Kidney (tissue), 22 donors: Measurements from ENCODE around the gene SEC23A. TPM values are rescaled to one million over a fixed set of nuclear protein-coding genes. Genes with fewer than 3 reads are reported as not detected.
"Not testable (repeated sequence)": the region's sequence is repeated elsewhere in the genome, so short reads cannot be mapped to it uniquely, and the experiment has no call there.

Experiments used
- DNase-seq, 5 donors: peaks; one replicate each; pipeline ENCODE4 v3.0.0-alpha.2; 2013 to 2020
- FAIRE-seq: peaks from 2 replicates; lab custom pipeline; 2012; peaks lifted over from hg19 to GRCh38; lab: Jason Lieb, UNC
- H3K27ac ChIP-seq, 2 donors: one replicate each; pipeline ENCODE4 v1.7.0; 2013; ENCODE audit warnings: low read depth in 2 of 2, low read length in 2 of 2, inconsistent platforms in 1 of 2
- H3K27me3 ChIP-seq: one replicate; pipeline ENCODE4 v1.7.1; 2013; ENCODE audit warnings: low read length, inconsistent platforms; ENCODE audit not compliant: control insufficient read depth, insufficient read depth
- H3K36me3 ChIP-seq, 3 donors: one replicate each; pipeline versions ENCODE4 v1.7.0 to v1.7.1; 2013; ENCODE audit warnings: low read length in 3 of 3, control low read depth in 1 of 3, inconsistent platforms in 1 of 3; ENCODE audit not compliant: insufficient read depth in 3 of 3, control insufficient read depth in 2 of 3
- H3K4me1 ChIP-seq, 3 donors: one replicate each; pipeline versions ENCODE4 v1.7.0 to v1.7.1; 2013; ENCODE audit warnings: low read length in 3 of 3, inconsistent platforms in 1 of 3, low read depth in 1 of 3; ENCODE audit not compliant: control insufficient read depth in 2 of 3, insufficient read depth in 2 of 3
- H3K4me3 ChIP-seq, 3 donors: one replicate each; pipeline versions ENCODE4 v1.7.0 to v1.8.1; 2013; ENCODE audit warnings: low read length in 3 of 3, control low read depth in 1 of 3, inconsistent platforms in 1 of 3
- H3K9ac ChIP-seq, 3 donors: one replicate each; pipeline versions ENCODE4 v1.7.0 to v1.7.1; 2013; ENCODE audit warnings: low read length in 3 of 3, control low read depth in 1 of 3, inconsistent platforms in 1 of 3
- H3K9me3 ChIP-seq, 3 donors: one replicate each; pipeline versions ENCODE4 v1.7.0 to v1.7.1; 2013; ENCODE audit warnings: low read length in 3 of 3, control low read depth in 1 of 3, inconsistent platforms in 1 of 3; ENCODE audit not compliant: control insufficient read depth in 2 of 3, insufficient read depth in 1 of 3
- intact Hi-C: fragments of 100-400 bp; cut with DNase I; formaldehyde crosslinking; loops from one replicate; pipeline ENCODE4 v1.11.1; 2022
- long read RNA-seq, 10 donors: library from polyadenylated mRNA in 1 of 10; unstranded in 1 of 10; transcript quantifications; one replicate each; pipeline ENCODE4 v2.0.0 and lab custom pipeline, GENCODE V29; 2021 to 2026
- polyA plus RNA-seq: library from polyadenylated mRNA; stranded (reverse); fragments of 350-450 nt; fragmentation: Illumina TruSeq; extraction: RNeasy Lipid Tissue Mini Kit (QIAGEN cat#74804); gene quantifications from one replicate; pipeline ENCODE4 v1.2.3, GENCODE V29; 2014; ENCODE audit warnings: low read depth, low replicate concordance; ENCODE audit not compliant: insufficient read depth
- total RNA-seq: library from RNA; stranded (reverse); fragmentation: NEBNext Ultra II Directional; extraction: Animal tissue kit (Norgen Biotek cat#: 25700); gene quantifications from one replicate; pipeline ENCODE4 v1.2.1, GENCODE V29; 2021
- TF ChIP-seq, protein P1 (sequence below): IDR thresholded peaks from 3 replicates; pipeline ENCODE4 v1.5.1; 2012; ENCODE audit warnings: mild to moderate bottlenecking, moderate library complexity, borderline replicate concordance; ENCODE audit not compliant: insufficient read depth; ENCODE audit errors: extremely low read depth
- donor health status: control.
- donor health status: control.
- donor health status: control.
- donor health status: control.
- donor health status: control.
- donor health status: DM: yes; HTN: yes; CAD: no.
- donor health status: Normal renal cell carcinoma (clear cell type).

The SEC23A gene
- total RNA-seq = 48.8 TPM
- 10.9 TPM for polyA plus RNA-seq
- long read RNA-seq, donor 1, full-length matches to known transcripts = 8 of 13 reads
- long read RNA-seq, donor 1, partial matches to known transcripts = 5 of 13 reads
- long read RNA-seq, donor 1, other reads (novel, unspliced or antisense) = 0 of 13 reads
- long read RNA-seq, donor 2, full-length matches to known transcripts = 11 of 11 reads
- long read RNA-seq, donor 2, partial matches to known transcripts = 0 of 11 reads
- long read RNA-seq, donor 2, other reads (novel, unspliced or antisense) = 0 of 11 reads
- long read RNA-seq, donor 3, full-length matches to known transcripts = 12 of 60 reads
- long read RNA-seq, donor 3, partial matches to known transcripts = 35 of 60 reads
- long read RNA-seq, donor 3, other reads (novel, unspliced or antisense) = 13 of 60 reads
- long read RNA-seq, donor 4, full-length matches to known transcripts = 11 of 25 reads
- long read RNA-seq, donor 4, partial matches to known transcripts = 14 of 25 reads
- long read RNA-seq, donor 4, other reads (novel, unspliced or antisense) = 0 of 25 reads
- long read RNA-seq, donor 5 = 0 reads
- long read RNA-seq, donor 6, full-length matches to known transcripts = 10 of 22 reads
- long read RNA-seq, donor 6, partial matches to known transcripts = 12 of 22 reads
- long read RNA-seq, donor 6, other reads (novel, unspliced or antisense) = 0 of 22 reads
- long read RNA-seq, donor 7, full-length matches to known transcripts = 31 of 42 reads
- long read RNA-seq, donor 7, partial matches to known transcripts = 4 of 42 reads
- long read RNA-seq, donor 7, other reads (novel, unspliced or antisense) = 7 of 42 reads
- long read RNA-seq, donor 8, full-length matches to known transcripts = 4 of 291 reads
- long read RNA-seq, donor 8, partial matches to known transcripts = 287 of 291 reads
- long read RNA-seq, donor 8, other reads (novel, unspliced or antisense) = 0 of 291 reads
- long read RNA-seq, donor 9, partial matches to known transcripts = 0 of 1 reads
- long read RNA-seq, donor 9, other reads (novel, unspliced or antisense) = 0 of 1 reads
- long read RNA-seq, donor 10, full-length matches to known transcripts = 5 of 5 reads
- long read RNA-seq, donor 10, partial matches to known transcripts = 0 of 5 reads
- long read RNA-seq, donor 10, other reads (novel, unspliced or antisense) = 0 of 5 reads

DNA sequence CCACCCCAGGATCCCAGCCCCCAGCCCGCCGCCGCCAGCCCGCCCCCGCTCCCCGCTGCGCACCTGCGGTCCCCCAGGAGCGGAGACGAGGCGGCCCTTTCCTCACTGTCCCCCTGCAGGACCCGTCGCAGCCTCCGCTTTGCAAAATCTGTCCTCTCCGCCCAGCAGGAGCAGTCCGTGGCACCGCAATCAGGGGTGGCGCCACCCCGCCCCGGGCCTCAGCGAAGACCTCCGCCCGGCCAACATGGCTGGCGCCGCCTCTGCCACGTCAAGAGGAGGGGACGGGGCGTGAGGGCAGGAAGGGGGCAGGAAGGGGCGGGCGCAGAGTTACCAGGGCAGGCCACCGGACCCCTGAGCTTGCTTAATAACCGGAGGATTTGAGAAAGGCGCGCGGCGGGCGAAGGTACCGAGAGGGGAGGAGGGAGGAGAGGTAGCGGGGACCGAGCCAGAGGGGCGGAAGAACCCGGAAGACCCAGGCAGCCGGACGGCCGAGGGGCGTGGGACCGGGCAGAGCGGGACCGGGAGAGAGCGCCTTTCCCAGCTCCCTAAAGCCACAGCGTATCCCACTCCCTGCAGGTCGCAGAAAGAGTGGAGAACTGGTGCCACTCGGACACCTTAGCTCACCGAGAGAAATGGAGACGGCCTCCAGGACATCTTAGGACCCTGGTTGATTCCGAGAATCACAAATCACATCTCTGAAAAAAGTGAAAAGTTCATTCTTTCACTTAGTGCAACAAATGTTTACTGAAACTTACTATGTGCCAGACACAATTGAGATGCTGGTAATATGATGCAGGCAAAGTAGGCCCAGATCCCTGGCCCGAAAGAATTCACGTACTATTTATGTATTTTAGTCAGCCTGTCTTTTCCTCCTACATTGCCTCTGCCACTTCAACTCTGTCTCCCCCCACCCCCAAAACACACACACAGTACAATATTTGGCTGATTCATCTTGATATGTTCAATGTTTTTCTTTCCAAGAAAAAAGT lies at the start of gene SEC23A:
SEC23A (minus strand) TSS at position 267 of the 989 bp plus-strand sequence. CDS start 7,117 bp downstream, outside the sequence.
- intact Hi-C loops = no loop called here
- peak within 1 kb of the TSS; percentile 97 to 98 for H3K27ac ChIP-seq
- peak within 1 kb of the TSS; percentile 84 to 96 (median 92) for H3K4me3 ChIP-seq
- no peak for FAIRE-seq
- peaks cover 0 to 13% (median 2%) of the 10 kb centered on the region in 3 donors for H3K4me1 ChIP-seq
- H3K9me3 ChIP-seq = no peaks in the 10 kb centered on the region
- TF ChIP-seq, protein P1, sequence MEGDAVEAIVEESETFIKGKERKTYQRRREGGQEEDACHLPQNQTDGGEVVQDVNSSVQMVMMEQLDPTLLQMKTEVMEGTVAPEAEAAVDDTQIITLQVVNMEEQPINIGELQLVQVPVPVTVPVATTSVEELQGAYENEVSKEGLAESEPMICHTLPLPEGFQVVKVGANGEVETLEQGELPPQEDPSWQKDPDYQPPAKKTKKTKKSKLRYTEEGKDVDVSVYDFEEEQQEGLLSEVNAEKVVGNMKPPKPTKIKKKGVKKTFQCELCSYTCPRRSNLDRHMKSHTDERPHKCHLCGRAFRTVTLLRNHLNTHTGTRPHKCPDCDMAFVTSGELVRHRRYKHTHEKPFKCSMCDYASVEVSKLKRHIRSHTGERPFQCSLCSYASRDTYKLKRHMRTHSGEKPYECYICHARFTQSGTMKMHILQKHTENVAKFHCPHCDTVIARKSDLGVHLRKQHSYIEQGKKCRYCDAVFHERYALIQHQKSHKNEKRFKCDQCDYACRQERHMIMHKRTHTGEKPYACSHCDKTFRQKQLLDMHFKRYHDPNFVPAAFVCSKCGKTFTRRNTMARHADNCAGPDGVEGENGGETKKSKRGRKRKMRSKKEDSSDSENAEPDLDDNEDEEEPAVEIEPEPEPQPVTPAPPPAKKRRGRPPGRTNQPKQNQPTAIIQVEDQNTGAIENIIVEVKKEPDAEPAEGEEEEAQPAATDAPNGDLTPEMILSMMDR = no peak
- no peaks in the 10 kb centered on the region for H3K36me3 ChIP-seq
- DNase-seq = peak; percentile 95 to 96 (median 96)
- no peaks in the 10 kb centered on the region for H3K27me3 ChIP-seq
- peak within 1 kb of the TSS; percentile 79 to 95 (median 94) for H3K9ac ChIP-seq

DNA sequence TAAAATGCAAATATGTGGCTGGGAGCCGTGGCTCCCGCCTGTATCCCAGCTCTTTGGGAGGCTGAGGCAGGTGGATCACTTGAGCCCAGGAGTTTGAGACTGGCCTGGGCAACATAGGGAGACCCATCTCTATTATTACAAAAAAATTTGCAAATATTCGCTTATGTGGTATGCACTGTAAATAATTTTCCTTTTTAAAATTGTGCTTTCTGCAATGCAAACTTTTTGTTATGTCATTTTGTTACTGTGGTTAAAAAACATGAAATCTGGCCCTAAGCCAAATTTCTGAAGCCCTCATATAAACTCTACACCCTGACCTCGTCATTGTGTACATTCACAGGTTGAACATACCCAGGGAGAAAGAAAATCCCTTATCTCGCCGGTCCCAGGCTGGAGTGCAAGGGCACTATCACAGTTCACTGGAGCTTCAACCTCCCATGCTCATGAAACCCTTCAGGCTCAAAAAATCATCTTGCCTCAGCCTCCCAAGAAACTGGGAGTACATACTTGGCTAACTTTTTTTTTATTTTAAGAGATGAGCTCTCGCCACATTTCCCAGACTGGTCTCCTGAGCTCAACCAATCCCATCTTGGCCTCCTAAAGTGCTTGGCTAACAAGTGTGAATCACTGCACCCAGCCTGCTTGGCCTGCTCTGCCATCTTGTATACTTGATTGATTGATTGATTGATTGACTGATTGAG lies 42.4 kb upstream of the SEC23A start:
- Histone ChIP-seq H3K9ac (no peak overlapping the region), H3K27me3 (no peaks in the 10 kb centered on the region), H3K36me3 (peaks cover 0 to 17% (median 15%) of the 10 kb centered on the region in 3 donors), H3K4me1 (no peaks in the 10 kb centered on the region), H3K27ac (no peak overlapping the region), H3K4me3 (no peak overlapping the region), H3K9me3 (no peaks in the 10 kb centered on the region)
- FAIRE-seq (no peak), DNase-seq (no peak)
- TF ChIP-seq, protein P1 = no peak
- intact Hi-C loops = no loop called here

DNA sequence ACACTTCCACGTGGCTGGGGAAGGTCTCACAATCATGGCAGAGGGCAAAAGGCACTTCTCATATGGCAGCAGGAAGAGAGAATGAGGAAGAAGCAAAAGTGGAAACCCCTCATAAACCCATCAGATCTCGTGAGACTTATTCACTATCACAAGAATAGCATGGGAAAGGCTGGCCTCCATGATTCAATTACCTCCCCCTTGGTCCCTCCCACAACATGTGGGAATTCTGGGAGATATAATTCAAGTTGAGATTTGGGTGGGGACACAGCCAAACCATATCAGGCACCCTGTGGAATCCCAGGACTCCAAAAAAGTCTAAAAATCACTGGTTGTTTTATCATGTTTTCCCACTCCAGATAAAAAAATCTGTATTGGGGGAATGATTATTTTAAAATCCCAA lies 40.2 kb upstream of the SEC23A start:
- H3K9me3 ChIP-seq, DNase-seq, H3K9ac ChIP-seq, H3K4me3 ChIP-seq, H3K27ac ChIP-seq, H3K27me3 ChIP-seq, intact Hi-C loops, FAIRE-seq, H3K4me1 ChIP-seq, H3K36me3 ChIP-seq: not testable (repeated sequence)

DNA sequence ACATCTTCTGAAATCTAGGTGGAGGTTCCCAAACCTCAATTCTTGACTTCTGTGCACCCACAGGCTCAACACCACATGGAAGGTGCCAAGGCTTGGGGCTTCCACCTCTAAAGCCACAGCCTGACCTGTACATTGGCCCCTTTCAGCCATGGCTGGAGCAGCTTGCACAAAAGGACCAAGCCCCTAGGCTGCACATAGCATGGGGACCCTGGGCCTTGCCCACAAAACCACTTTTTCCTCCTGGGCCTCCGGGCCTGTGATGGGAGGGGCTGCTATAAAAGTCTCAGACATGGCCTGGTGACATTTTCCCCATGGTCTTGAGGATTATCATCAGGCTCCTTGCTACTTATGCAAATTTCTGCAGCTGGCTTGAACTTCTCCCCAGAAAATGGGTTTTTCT lies 38.6 kb upstream of the SEC23A start:
- H3K36me3 ChIP-seq, H3K27me3 ChIP-seq, DNase-seq, intact Hi-C loops, H3K4me3 ChIP-seq, H3K27ac ChIP-seq, FAIRE-seq, H3K4me1 ChIP-seq, H3K9me3 ChIP-seq, H3K9ac ChIP-seq: not testable (repeated sequence)
